Activated CD8-positive, alpha-beta memory T cell treated with anti-CD3 and anti-CD28 coated beads, Interleukin-2, amount 50 U/mL, for 4 hours (primary cell): ENCODE measurements around the gene CALB2.
A peak's percentile ranks its signal among the peaks of the same experiment; 100 is the strongest.
"Not testable (repeated sequence)": the region's sequence is repeated elsewhere in the genome, so short reads cannot be mapped to it uniquely, and the experiment has no call there.

ENCODE experiments used
- DNase-seq: peaks from one replicate; pipeline ENCODE4 v3.0.0-alpha.2; 2020

The CALB2 gene

DNA sequence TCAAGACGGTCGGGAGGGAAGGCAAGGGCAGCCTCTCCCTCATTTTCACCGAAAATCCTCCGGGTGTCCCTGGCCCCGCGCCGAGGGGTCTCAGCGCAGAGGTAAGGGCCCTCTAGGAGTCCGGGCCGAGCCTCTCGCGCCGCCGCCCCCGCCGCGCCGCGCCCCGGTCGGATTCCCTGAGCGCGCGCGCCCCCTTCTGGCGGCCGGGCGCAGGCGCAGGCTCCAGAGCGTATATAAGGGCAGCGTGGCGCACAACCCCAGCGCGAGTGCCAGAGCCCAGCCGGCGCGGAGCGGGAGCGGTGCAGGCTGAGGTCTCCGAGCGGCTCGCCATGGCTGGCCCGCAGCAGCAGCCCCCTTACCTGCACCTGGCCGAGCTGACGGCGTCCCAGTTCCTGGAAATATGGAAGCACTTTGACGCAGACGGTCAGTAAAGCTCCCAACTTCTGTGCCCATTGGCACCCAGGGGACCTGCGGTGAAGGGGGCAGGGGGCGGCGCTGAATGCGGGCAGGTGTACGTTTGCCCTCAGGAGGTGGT, at the start of gene CALB2:
TSS of gene CALB2 (plus strand) at position 260 of the 535 bp plus-strand sequence. CDS start at position 330, 70 bp downstream.
- peak; percentile 63 for DNase-seq

- peak; percentile 21 for DNase-seq
Measured at GRCh38 chr16:71311553-71312158, 46.9 kb upstream of the CALB2 start.

DNA sequence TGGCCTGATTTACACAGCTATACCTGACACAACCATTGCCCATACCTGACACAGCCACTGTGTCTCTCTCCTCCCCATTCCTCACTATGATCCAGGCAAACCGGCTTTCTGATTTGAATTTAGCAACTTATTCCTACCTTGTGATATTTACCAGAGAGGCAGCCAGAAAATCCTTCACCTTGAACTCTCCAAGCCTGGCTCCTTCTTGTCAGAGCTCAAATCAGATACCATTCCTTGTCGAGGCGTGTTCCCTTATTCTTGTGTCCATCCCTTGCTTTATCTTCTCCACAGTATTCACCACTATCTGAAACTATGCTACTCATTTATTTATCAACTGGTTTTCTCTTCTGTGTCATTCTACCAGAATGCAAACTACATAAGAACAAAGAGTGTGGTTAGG, 44.9 kb upstream of the CALB2 start:
- not testable (repeated sequence) for DNase-seq

DNA sequence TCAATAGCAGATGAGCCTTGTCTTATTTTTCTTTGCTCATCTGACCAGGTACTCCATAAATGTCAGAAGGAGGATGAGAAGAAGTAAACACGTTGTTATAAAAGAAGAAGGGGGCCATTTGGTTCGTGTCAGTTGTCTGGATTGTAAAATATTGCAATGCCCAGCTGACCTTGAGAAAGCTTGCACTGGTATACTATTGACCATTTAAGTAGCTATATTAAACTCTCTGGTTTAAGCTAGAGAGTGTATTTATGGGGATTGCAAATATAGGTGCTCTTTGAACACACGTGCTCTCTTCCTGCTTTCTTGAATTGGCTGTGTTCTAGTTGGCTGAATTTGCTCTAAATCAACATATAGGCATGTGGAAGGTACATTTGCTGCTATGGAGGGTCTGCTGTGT, 43.3 kb upstream of the CALB2 start:
- DNase-seq, result no peak

GRCh38 chr16:71319999-71320398, 38.5 kb upstream of the CALB2 start:
- no peak for DNase-seq

- DNase-seq, result no peak
Measured at GRCh38 chr16:71327720-71328119, 30.8 kb upstream of the CALB2 start.

DNA sequence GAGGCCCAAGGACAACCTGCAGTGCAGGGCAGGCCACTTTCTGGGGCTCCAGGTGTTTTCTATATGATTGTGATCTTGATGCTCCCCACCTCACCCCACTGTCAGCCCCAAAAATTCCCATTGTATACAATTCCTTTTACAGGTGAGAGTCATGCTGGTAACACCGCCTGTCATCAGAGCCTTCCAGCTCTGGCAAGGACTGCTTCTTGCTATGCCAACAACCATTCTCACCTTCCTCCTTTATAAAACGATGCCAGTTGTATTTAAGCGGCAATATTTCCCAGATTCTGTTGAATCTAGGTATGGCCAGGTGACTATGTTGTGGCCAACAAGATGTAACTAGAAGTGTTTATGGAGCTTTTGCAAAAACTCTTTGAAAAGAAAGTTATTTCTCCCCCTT, 30.4 kb upstream of the CALB2 start:
- no peak for DNase-seq

GRCh38 chr16:71337631-71338030, 20.9 kb upstream of the CALB2 start:
- no peak for DNase-seq

DNA sequence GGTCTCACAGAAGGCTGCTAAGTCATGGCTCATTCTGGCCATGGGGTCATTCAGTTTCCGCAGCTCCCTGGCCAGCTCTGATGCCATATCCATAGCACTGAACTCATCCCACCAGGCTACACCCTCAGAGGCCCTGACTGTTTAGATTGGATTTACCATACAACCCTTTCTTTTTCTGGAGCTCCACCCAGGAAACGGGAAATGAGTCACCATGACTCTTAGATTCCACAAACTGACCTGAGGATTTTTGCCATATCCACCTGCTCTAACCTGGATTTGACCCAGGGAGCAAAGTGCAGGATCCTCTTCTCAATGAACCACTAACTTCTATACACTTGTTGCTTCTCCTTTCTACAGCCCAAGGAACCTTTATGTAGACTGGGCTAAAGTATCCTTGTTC, 20.3 kb upstream of the CALB2 start:
- no peak for DNase-seq

GRCh38 chr16:71338632-71339031, 19.9 kb upstream of the CALB2 start:
- DNase-seq, result no peak

- DNase-seq, result no peak
Measured at GRCh38 chr16:71339236-71340171, 19.0 kb upstream of the CALB2 start.

DNA sequence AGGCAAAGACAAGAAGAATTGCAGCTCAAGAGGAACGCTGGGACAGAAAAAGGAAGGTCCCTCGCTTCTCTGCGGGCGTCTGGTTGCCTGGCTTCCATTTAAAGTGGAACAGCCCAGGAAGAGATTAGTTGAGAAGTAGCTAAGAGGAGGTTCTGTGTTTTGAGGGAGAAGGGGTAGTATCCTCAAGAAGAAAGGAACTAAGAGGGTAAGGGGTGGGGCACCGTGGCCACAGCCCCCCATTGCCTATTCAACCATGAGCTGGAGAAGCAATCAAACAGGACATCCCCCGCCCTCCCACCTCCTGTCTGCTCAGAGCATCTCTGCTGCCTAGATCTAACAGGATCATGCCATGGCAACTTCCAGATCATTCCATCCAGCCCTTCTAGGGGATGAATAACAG, 18.1 kb upstream of the CALB2 start:
- no peak for DNase-seq

- DNase-seq, result no peak
Measured at GRCh38 chr16:71341881-71342280, 16.6 kb upstream of the CALB2 start.

GRCh38 chr16:71343078-71343477, 15.4 kb upstream of the CALB2 start:
- DNase-seq, result no peak

DNA sequence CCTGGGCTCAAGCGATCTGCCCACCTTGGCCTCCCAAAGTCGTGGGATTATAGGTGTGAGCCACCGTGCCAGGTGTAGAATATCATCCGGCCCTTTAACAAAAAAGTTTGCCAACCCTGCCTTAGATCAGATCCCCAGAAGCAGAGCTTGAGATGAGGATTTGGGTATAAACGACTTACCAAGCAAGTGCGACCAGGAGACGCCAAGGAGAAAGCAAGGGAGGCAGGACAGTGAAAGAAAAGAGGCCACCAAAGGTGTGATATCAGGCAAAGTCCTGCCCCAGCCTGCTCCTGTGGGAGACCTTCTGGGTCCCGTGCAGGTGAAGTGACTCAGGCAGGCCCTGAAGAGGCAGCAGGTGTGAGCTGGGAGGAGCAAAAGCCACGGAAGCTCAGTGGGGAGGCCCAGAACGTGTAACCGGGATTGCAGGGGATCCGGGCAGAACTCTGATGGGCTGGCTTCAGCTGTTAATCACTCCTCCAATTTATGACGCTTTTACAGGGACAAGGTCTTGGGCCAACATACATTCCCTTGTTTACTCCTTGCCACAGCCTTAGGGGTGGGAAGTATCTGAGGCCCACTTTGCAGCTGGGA, 14.1 kb upstream of the CALB2 start:
- no peak for DNase-seq

- no peak for DNase-seq
Measured at GRCh38 chr16:71345031-71345430, 13.5 kb upstream of the CALB2 start.

DNA sequence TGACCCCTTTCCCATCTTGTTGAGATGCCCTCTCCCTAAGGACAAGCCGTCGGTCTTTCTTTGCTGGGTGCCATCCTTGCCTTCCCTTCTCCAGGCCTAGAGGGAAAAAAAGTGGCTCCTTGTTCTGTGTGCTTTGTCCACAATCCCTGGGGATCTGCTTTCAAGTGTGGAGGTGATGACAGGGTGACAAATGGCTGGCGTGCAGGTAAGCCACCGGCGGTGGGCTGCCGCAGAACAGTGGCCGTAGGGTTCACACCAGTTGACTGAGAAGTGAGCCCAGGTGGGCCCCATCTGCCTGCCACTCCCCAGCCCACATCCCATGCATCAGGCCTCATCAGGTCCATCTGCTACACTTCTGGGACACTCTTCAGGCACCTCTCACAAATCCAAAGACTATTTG, 11.4 kb upstream of the CALB2 start:
- no peak for DNase-seq

- DNase-seq, result no peak
Measured at GRCh38 chr16:71348262-71349085, 10.0 kb upstream of the CALB2 start.

DNA sequence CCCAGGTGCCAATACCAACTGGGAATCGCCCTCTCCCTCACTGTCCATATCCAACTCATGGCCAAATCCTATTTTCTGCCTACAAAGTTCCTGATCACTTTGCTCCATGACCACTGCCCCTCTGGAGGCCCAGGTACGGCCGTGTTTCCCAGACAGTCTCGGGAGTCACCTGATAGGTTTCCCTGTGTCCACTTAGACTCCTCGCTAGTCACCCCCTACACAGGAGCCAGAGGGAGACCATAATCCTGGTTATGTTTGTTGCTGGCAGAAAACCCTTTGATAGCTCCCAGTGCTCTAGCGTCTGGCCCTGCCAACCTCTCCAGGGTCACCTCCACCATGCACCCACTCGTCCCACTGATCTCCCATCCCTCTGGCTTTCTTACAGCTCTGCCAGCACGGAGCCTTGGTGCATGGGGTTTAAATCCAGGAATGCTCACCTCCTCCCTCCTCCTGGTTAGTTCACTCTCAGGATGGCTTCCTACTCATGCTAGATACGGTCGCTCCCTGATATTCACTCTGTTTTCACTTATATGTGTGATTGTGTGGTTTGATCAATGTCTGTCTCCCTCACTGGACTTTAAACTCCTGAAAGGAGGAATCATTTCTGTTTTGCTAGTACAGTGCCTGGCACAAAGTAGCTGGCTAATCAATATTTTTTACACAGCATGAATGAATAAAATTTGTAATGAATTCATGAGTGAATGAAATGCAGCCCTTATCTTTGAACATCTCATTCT, 7.5 kb upstream of the CALB2 start:
- DNase-seq, result no peak

DNA sequence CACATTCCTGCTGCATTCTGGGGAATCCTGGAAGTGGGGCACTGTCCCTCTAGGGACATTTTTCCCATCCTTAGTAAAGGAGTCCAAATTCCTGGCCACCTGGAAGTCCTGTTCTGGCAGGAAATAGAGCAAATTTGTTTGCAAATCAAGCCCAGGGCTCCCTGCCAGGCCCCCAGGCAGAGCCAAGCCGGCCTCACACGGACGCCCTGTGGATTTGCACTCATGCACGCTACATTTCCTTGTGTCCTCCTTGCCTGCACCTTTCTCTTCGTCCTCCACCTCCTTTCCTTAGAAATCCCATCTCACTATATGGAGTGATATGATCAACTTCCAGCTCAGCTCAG, 7.0 kb upstream of the CALB2 start:
- no peak for DNase-seq

DNA sequence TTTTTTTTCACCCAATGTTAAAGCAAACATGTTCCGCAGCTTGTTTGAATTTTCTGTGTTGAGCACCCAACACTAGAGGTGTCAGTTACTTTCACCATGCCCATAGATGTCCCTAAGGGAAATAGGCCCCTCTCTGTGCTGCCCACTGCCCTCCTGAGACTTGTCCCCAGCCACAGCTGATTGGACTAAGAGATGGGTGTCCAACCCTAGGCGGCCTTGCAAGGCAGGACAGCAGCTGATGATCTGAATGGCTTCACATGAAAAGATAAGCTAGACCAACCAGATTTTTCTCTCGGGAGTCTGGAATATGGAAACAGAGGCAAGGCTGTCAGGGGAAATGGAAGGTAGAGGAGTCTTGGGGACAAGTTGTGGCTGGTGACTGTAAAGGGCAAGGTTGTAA, 6.1 kb upstream of the CALB2 start:
- no peak for DNase-seq

- DNase-seq, result no peak
Measured at GRCh38 chr16:71352963-71353460, 5.5 kb upstream of the CALB2 start.
